Cardiac muscle cell (in vitro differentiated cells and primary cell): ENCODE measurements around the gene HSDL1. TPM values are rescaled to one million over a fixed set of nuclear protein-coding genes. Genes with fewer than 3 reads are reported as not detected.

Experiments used
- DNase-seq, 2 donors: peaks; one replicate each; pipeline versions ENCODE4 v3.0.0 to v3.0.0-alpha.2; 2010 to 2017; ENCODE audit warnings: low read depth in 1 of 2, low spot score in 1 of 2
- H3K27ac ChIP-seq: fragments of 200-600 bp; sonication (generic); 2 replicates; pipeline ENCODE4 v1.5.1; 2016
- H3K27me3 ChIP-seq: fragments of 200-600 bp; sonication (generic); 2 replicates; pipeline ENCODE4 v1.6.0; 2016; ENCODE audit warnings: control low read depth
- H3K36me3 ChIP-seq: fragments of 200-600 bp; sonication (generic); 2 replicates; pipeline ENCODE4 v1.5.1; 2016; ENCODE audit warnings: control low read depth
- H3K4me1 ChIP-seq: fragments of 200-600 bp; sonication (generic); 2 replicates; pipeline ENCODE4 v1.8.1; 2017; ENCODE audit warnings: low read depth, mild to moderate bottlenecking, mixed run types
- H3K4me3 ChIP-seq: fragments of 200-600 bp; sonication (generic); 2 replicates; pipeline ENCODE4 v1.5.1; 2016; ENCODE audit warnings: mild to moderate bottlenecking
- H3K9me3 ChIP-seq: fragments of 200-600 bp; sonication (generic); 2 replicates; pipeline ENCODE4 v1.5.1; 2017; ENCODE audit warnings: low read depth, mild to moderate bottlenecking, control low read depth
- polyA plus RNA-seq: library from polyadenylated mRNA; unstranded; fragments of >200 nt; fragmentation: Nextera tagmentation; extraction: Ambion mirVana; gene quantifications from 2 replicates; pipeline ENCODE4 v1.2.1, GENCODE V29; 2016
- total RNA-seq: library from RNA; depleted of rRNA; stranded (reverse); fragments of >200 nt; gene quantifications from 2 replicates; pipeline ENCODE4 v1.2.3, GENCODE V29; 2016
- TF ChIP-seq, protein P1 (sequence below): IDR thresholded peaks from 2 replicates; pipeline ENCODE4 v1.5.1; 2012; ENCODE audit warnings: low read depth, mild to moderate bottlenecking, low read length

The HSDL1 gene
- total and polyA plus RNA-seq, 2 experiments from 2014 or later: 51.7 to 60.0 TPM

- H3K27me3 ChIP-seq: no peaks in the 10 kb centered on the region
- H3K27ac ChIP-seq: no peak overlapping the region
- TF ChIP-seq, protein P1, sequence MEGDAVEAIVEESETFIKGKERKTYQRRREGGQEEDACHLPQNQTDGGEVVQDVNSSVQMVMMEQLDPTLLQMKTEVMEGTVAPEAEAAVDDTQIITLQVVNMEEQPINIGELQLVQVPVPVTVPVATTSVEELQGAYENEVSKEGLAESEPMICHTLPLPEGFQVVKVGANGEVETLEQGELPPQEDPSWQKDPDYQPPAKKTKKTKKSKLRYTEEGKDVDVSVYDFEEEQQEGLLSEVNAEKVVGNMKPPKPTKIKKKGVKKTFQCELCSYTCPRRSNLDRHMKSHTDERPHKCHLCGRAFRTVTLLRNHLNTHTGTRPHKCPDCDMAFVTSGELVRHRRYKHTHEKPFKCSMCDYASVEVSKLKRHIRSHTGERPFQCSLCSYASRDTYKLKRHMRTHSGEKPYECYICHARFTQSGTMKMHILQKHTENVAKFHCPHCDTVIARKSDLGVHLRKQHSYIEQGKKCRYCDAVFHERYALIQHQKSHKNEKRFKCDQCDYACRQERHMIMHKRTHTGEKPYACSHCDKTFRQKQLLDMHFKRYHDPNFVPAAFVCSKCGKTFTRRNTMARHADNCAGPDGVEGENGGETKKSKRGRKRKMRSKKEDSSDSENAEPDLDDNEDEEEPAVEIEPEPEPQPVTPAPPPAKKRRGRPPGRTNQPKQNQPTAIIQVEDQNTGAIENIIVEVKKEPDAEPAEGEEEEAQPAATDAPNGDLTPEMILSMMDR: no peak
- no peak overlapping the region for H3K4me3 ChIP-seq
- no peak for DNase-seq
- H3K4me1 ChIP-seq: no peaks in the 10 kb centered on the region
- H3K9me3 ChIP-seq: no peaks in the 10 kb centered on the region
- H3K36me3 ChIP-seq: peaks cover 46% of the 10 kb centered on the region
Observed at GRCh38 chr16:84081446-84081989, 63.5 kb downstream of the HSDL1 start.

GRCh38 chr16:84080813-84081212 is 64.2 kb downstream of the HSDL1 start:
- TF ChIP-seq, protein P1: no peak
- no peaks in the 10 kb centered on the region for H3K9me3 ChIP-seq
- no peak overlapping the region for H3K27ac ChIP-seq
- H3K4me1 ChIP-seq: no peaks in the 10 kb centered on the region
- DNase-seq: no peak
- H3K36me3 ChIP-seq: peaks cover 42% of the 10 kb centered on the region
- no peak overlapping the region for H3K4me3 ChIP-seq
- no peaks in the 10 kb centered on the region for H3K27me3 ChIP-seq

- Histone ChIP-seq H3K4me3 (no peak overlapping the region), H3K27ac (no peak overlapping the region), H3K27me3 (no peaks in the 10 kb centered on the region), H3K4me1 (no peaks in the 10 kb centered on the region), H3K9me3 (no peaks in the 10 kb centered on the region), H3K36me3 (peaks cover 42% of the 10 kb centered on the region)
- TF ChIP-seq, protein P1: no peak
- DNase-seq: no peak
Observed at GRCh38 chr16:84080378-84080777, 64.6 kb downstream of the HSDL1 start.

GRCh38 chr16:84079664-84080063 is 65.3 kb downstream of the HSDL1 start:
- TF ChIP-seq, protein P1: no peak
- H3K4me3 ChIP-seq: no peak overlapping the region
- H3K36me3 ChIP-seq: peaks cover 42% of the 10 kb centered on the region

DNA sequence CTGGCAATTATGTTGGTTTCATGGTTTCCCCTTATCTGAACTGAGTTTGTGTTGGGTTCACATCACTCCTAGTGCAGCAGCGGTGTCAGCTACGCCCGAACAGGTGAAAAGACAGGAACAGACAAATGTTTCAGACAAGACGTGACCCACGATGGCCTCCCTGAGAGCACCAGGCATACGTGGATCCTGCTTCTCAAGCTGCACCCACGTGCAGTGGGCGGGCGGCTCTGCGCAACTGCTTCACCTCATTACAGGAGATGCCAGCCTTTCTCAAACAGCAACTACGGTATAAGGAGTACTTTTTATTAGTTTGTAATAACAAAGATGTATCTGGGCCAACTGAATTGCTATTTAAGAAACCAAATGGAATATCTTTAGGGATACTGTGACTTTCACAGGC is 69.6 kb downstream of the HSDL1 start:
- TF ChIP-seq, protein P1: no peak
- no peak overlapping the region for H3K4me3 ChIP-seq
- no peaks in the 10 kb centered on the region for H3K4me1 ChIP-seq
- no peaks in the 10 kb centered on the region for H3K27me3 ChIP-seq
- H3K36me3 ChIP-seq: peaks cover 38% of the 10 kb centered on the region
- no peak overlapping the region for H3K27ac ChIP-seq
- DNase-seq: no peak
- H3K9me3 ChIP-seq: no peaks in the 10 kb centered on the region

More at GRCh38 chr16:84079664-84080063, 65.3 kb downstream of the HSDL1 start:
- Histone ChIP-seq H3K4me1 (no peaks in the 10 kb centered on the region), H3K27me3 (no peaks in the 10 kb centered on the region), H3K27ac (no peak overlapping the region), H3K9me3 (no peaks in the 10 kb centered on the region)
- DNase-seq: no peak
